HepG2 (cell line): ENCODE results near the gene PFN4. TPM values are rescaled to one million over a fixed set of nuclear protein-coding genes. Genes with fewer than 3 reads are reported as not detected.

Experiments used
- AFF4 ChIP-seq: sonication (generic); formaldehyde crosslinking; IDR thresholded peaks from 2 replicates; pipeline ENCODE4 v1.4.0; 2020; ENCODE audit warnings: missing genetic modification reagents
- AGO1 ChIP-seq: fragments of 200-400 bp; formaldehyde crosslinking; IDR thresholded peaks from 2 replicates; pipeline ENCODE4 v1.6.1; 2017; ENCODE audit warnings: mild to moderate bottlenecking, low read depth, low read length, moderate library complexity; ENCODE audit not compliant: poor library complexity, severe bottlenecking
- AKAP8 ChIP-seq: sonication (generic); formaldehyde crosslinking; IDR thresholded peaks from 2 replicates; pipeline ENCODE4 v1.5.1; 2020; ENCODE audit warnings: mild to moderate bottlenecking, missing genetic modification reagents
- ATF2 ChIP-seq: sonication (generic); formaldehyde crosslinking; IDR thresholded peaks from 2 replicates; pipeline ENCODE4 v1.4.0; 2020; ENCODE audit warnings: missing genetic modification reagents
- CEBPG ChIP-seq: IDR thresholded peaks from 2 replicates; pipeline ENCODE4 v1.6.1; 2016
- CENPX ChIP-seq: sonication (generic); formaldehyde crosslinking; IDR thresholded peaks from 2 replicates; pipeline ENCODE4 v1.9.0; 2021; ENCODE audit warnings: mild to moderate bottlenecking, missing genetic modification reagents, moderate library complexity
- DPF2 ChIP-seq: sonication (generic); formaldehyde crosslinking; IDR thresholded peaks from 2 replicates; pipeline ENCODE4 v1.4.0; 2020; ENCODE audit warnings: mild to moderate bottlenecking, low read depth, missing genetic modification reagents, borderline replicate concordance
- EHMT2 ChIP-seq: fragments of 200-600 bp; sonication (generic); IDR thresholded peaks from 2 replicates; pipeline ENCODE4 v1.7.0; 2017; ENCODE audit warnings: antibody characterized with exemption, low read depth, low read length, borderline replicate concordance
- KMT2A ChIP-seq: sonication (generic); formaldehyde crosslinking; IDR thresholded peaks from 2 replicates; pipeline ENCODE4 v1.4.0; 2020; ENCODE audit warnings: missing genetic modification reagents
- MIER2 ChIP-seq: IDR thresholded peaks from 2 replicates; pipeline ENCODE4 v1.6.1; 2016; ENCODE audit warnings: missing biosample characterization, missing genetic modification reagents
- MLLT10 ChIP-seq: sonication (generic); formaldehyde crosslinking; IDR thresholded peaks from 2 replicates; pipeline ENCODE4 v1.4.0; 2020; ENCODE audit warnings: missing genetic modification reagents
- PATZ1 ChIP-seq: sonication (generic); formaldehyde crosslinking; IDR thresholded peaks from 2 replicates; pipeline ENCODE4 v1.4.0; 2020; ENCODE audit warnings: missing genetic modification reagents
- PLRG1 ChIP-seq: fragments of 450-650 bp; conservative IDR thresholded peaks from 2 replicates; pipeline ENCODE4 v1.6.1; 2016
- PPARG ChIP-seq: conservative IDR thresholded peaks from 2 replicates; pipeline ENCODE4 v1.6.1; 2016; ENCODE audit warnings: missing biosample characterization, missing genetic modification reagents
- RFX5 ChIP-seq: IDR thresholded peaks from 2 replicates; pipeline ENCODE4 v1.6.1; 2011; ENCODE audit warnings: low read depth, low read length, improper control_type of control experiment
- ZBTB21 ChIP-seq: sonication (generic); formaldehyde crosslinking; IDR thresholded peaks from 2 replicates; pipeline ENCODE4 v1.4.0; 2020; ENCODE audit warnings: missing genetic modification reagents
- ZFP36 ChIP-seq: fragments of 150-350 bp; IDR thresholded peaks from 2 replicates; pipeline ENCODE4 v1.6.1; 2018; ENCODE audit warnings: borderline replicate concordance, low read length, low read depth; ENCODE audit not compliant: partially characterized antibody
- ZNF12 ChIP-seq: sonication (generic); formaldehyde crosslinking; IDR thresholded peaks from 2 replicates; pipeline ENCODE4 v1.5.0; 2020; ENCODE audit warnings: missing genetic modification reagents
- ZNF180 ChIP-seq: sonication (generic); formaldehyde crosslinking; IDR thresholded peaks from 2 replicates; pipeline ENCODE4 v1.4.0; 2020; ENCODE audit warnings: low read depth, missing genetic modification reagents, borderline replicate concordance
- ZNF354B ChIP-seq: sonication (generic); formaldehyde crosslinking; IDR thresholded peaks from 2 replicates; pipeline ENCODE4 v1.8.0; 2022; ENCODE audit warnings: mild to moderate bottlenecking, missing genetic modification reagents
- ZNF616 ChIP-seq: sonication (generic); formaldehyde crosslinking; IDR thresholded peaks from 2 replicates; pipeline ENCODE4 v1.5.0; 2020; ENCODE audit warnings: low read depth, mild to moderate bottlenecking, missing genetic modification reagents
- polyA plus RNA-seq, 8 experiments: library from polyadenylated mRNA; depleted of rRNA in 3 of 8; stranded (reverse) in 7 of 8; unstranded in 1 of 8; fragments of >200 nt; fragmentation: Illumina TruSeq in 4 of 8; extraction: Trizol in 4 of 8; gene quantifications; 2 replicates each; pipeline versions ENCODE4 v1.2.1 to v1.2.3, GENCODE V29; 2011 to 2016; ENCODE audit warnings: low read depth in 4 of 8, missing spikeins in 1 of 8, mixed read lengths in 1 of 8; ENCODE audit not compliant: insufficient read depth in 1 of 8
- total RNA-seq, 5 experiments: library from RNA; depleted of rRNA; stranded (reverse); fragments of >200 nt; fragmentation: Illumina TruSeq; extraction: Trizol; gene quantifications; 2 replicates each; pipeline ENCODE4 v1.2.3, GENCODE V29; 2016; ENCODE audit warnings: low read depth in 1 of 5

Gene PFN4
- total and polyA plus RNA-seq, 2 of the 13 experiments (the other 11 are each of a cell fraction or from before 2014, with no cell fraction given) = 0.12 to 0.20 TPM

DNA sequence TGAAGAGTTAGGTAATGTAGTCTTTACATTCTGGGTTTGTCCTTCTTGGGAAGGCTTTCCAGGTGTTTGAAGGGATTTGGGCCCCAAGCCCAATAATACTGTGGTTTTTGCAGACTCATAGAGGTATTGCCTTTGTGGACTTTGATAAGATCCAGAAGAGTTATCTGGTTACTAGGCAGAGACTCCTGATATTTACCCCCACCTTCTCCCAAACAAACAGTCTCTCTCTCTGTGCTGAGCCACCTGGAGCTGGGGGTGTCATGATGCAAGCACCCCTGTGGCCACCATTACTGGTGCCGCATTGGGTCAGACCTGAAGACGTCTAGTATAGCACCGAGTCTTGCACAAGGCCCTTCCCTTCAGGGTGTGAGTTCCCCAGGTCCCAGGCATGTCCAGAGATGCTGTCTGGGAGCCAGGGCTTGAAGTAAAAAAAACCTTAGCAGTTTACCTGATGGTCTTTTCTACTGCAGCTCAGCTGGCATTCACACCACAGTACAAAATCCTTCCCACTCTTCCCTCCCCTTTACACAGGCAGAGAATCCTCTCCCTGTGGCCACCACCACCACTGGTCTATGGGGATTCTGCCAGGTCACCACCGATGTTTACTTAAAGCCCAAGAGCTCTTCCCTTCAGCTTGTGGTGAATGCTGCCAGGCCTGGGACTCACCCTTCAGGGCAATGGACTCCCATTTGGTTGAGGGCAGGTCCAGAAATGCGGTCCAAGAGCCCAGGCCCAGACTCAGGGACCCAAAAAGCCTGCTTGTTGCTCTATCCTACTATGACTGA is 29.5 kb upstream of the PFN4 start (continued):
- TF ChIP-seq AFF4 (CRISPR knock-in tag) (no peak), PPARG (no peak), MIER2 (no peak), CENPX (CRISPR knock-in tag) (no peak), PATZ1 (CRISPR knock-in tag) (peak; percentile 64; the same call in 1 of the 2 replicates), DPF2 (no peak), CEBPG (CRISPR knock-in tag) (0 out of 2 replicates have a peak, but pooled peaks have one; percentile 33), RFX5 (peak; percentile 43; the same call in 1 of the 2 replicates), MLLT10 (no peak), AGO1 (no peak), ZFP36 (no peak), ZBTB21 (CRISPR knock-in tag) (no peak), PLRG1 (no peak), ZNF354B (CRISPR knock-in tag) (no peak), ZNF12 (no peak), EHMT2 (peak; percentile 48; the same call in 1 of the 2 replicates), AKAP8 (CRISPR knock-in tag) (no peak), ATF2 (CRISPR knock-in tag) (no peak), ZNF616 (CRISPR knock-in tag) (no peak), ZNF180 (CRISPR knock-in tag) (no peak), KMT2A (no peak)
- TF ChIP-seq, all 625 proteins: peak for 6
